GM18870 (cell line): Measurements from ENCODE around the gene MKKS.
"Not testable (repeated sequence)": the region's sequence is repeated elsewhere in the genome, so short reads cannot be mapped to it uniquely, and the experiment has no call there.

Experiments
- ATAC-seq: cut with Tn5 transposase; IDR thresholded peaks from one replicate; pipeline ENCODE4 v1.9.1; 2021; ENCODE audit warnings: moderate library complexity; ENCODE audit not compliant: unreplicated experiment

MKKS gene

DNA sequence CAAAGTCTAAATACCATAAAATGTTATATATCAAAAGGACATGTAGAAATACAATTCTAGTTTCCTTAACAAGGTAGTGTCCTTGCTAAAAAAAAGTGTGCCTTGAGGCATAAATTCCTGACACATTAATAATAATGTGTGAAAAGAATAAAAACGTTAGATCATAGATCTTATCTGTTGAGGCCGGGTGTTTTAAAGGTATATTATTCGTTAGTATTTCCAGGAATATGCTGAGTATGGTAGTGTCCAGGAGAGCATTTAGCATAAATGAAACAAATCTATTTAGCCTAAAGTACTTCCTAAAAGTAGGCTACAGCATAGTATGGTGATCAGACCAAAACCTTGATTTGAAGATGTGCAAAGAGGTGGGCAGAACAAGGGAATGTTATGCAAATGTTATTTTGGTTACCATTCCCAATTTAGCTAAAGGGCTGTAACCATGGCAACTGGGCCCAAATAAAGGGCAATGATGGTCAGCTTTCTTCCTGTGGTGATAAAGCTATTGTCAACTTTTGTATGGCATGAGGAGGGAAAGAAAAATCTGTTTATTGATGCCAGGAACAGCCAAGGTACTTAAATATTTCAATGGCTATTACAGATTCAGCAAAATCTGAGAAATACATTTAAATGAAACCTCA, 18.9 kb downstream of the MKKS start:
- no peak for ATAC-seq

GRCh38 chr20:10412591-10413408, 21.2 kb downstream of the MKKS start:
- ATAC-seq = no peak

DNA sequence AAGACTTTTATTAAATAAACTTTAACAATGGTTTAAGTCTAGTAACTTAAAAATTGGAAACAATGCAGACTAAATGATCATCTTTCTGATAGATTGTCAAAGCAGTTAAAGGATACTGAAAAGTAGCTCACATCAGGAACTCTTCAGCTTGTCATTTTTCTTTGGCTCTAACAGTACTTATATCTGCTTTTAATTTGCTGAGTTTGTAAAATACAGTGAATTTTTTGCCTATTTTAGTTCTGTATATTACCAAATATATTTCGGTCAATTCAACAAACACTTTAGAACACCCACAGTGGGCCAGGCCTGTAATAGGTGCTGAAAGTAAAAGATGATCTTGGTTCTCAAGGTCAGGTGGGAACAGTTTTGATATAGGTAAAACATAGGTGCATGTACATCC, 22.3 kb downstream of the MKKS start:
- no peak for ATAC-seq

GRCh38 chr20:10408108-10408813, 25.8 kb downstream of the MKKS start:
- ATAC-seq = no peak

GRCh38 chr20:10404959-10405530, 29.0 kb downstream of the MKKS start:
- ATAC-seq = no peak

GRCh38 chr20:10404023-10404628, 29.9 kb downstream of the MKKS start:
- ATAC-seq = no peak

DNA sequence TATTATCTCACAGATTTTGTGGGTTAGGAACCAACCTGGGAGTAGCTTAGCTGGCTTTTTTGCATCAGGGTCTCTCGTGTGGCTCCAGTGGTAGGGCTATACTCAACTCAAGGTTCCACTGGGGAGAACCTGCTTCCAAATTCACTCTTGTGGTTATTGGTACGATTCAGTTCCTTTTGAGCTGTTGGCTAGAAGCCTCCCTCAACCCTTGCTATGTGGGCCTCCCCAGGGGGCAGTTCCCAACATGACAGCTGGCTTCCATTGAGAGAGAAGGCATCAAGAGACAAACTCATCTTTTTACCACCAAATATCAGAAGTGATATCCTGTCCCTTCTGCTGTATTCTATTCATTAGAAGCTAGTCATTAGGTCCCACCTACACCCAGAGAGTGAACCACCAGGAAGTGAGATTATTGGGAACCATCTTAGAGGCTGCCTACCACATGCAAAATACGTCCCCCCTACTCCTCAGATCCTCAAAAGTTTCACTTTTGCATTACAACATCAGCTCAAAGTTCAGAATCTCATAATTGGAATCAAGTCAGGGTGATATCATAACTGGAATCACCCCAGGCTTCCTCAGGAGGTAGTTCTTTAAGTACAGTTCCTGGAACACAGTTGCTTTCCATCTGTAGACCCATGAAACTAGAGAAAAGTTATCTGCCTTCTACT, 30.9 kb downstream of the MKKS start:
- ATAC-seq = peak; percentile 54

DNA sequence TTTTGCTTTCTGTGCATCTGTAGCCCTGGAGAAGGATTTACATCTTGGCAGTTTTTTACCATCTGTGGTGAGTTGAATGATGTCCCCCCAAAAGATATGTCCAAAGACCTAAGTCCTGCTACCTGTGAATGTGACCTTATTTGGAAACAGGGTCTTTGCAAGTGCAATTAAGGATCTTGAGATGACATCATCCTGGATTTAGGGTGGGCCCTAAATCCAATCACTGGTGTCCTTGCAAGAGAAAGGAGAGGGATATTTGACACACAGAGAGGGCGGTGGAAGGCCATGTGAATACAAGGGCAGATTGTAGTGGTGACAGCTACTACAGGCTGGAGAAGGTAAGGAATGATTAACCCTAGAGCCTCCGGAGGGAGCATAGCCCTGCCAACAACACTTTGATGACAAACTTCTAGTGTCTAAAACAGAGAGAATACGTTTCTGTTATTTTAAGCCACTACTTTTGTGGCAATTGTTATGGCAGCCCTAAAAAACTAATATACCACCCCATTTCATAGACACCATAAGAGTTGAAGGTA, 35.1 kb downstream of the MKKS start:
- no peak for ATAC-seq

DNA sequence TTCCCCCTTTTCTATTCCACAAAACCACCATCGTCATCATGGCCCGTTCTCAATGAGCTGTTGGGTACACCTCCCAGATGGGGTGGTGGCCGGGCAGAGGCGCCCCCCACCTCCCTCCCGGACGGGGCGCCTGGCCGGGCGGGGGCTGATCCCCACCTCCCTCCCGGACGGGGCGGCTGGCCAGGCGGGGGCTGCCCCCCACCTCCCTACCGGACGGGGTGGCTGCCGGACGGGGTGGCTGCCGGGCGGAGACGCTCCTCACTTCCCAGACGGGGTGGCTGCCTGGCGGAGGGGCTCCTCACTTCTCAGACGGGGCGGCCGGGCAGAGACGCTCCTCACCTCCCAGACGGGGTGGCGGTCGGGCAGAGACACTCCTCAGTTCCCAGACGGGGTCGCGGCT, 39.3 kb downstream of the MKKS start:
- ATAC-seq = not testable (repeated sequence)

- no peak for ATAC-seq
Observed at GRCh38 chr20:10390709-10391108, 43.3 kb downstream of the MKKS start.

- ATAC-seq = no peak
Observed at GRCh38 chr20:10388597-10388996, 45.4 kb downstream of the MKKS start.

- no peak for ATAC-seq
Observed at GRCh38 chr20:10387686-10388085, 46.3 kb downstream of the MKKS start.

DNA sequence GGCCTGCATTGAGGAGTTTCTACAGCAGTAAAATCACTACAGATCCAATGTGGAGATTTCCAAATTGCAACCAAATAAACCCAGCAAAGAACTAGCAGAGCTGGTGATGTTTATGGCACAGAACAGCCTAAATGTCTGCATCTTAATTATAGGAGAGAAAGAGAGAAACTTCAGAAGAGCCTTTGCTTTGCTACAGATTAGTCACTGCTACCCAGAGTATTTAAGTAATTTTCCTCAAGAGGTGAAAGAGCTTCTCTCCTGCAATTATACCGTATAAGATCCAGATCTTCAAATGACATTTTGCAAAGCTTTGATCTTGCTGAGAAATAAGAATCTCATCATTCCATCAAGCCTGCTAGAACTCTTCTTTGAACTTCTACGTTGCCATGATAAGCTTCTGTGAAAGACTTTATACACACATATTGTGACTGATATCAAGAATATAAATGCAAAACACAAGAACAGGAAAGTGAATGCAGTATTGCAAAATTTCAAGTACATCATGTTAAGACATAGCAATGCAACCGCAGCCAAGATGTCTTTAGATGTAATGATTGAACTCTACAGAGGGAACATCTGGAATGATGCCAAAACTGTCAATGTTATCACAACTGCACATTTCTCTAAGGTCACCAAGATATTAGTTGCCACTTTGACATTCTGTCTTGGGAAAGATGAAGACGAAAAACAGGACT, 48.0 kb downstream of the MKKS start:
- no peak for ATAC-seq

DNA sequence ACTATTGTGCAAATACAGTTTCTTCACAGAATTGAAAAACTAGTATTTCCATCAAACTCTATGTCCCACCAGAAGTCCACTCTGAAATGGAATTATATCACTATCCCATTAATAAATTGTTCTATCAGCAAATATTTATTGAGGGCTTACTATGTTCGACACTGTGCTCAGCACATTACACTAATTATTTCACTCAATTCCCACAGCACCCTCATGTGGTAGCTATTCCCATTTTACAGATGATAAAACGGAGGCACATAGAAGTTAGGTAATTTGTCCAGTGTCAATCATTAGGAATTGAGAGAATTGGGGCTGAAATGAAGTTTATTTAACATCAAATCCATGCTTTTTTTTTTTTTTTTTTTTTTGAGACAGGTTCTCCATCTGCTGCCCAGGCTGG, 52.5 kb downstream of the MKKS start:
- no peak for ATAC-seq

GRCh38 chr20:10379761-10380160, 54.3 kb downstream of the MKKS start:
- no peak for ATAC-seq

DNA sequence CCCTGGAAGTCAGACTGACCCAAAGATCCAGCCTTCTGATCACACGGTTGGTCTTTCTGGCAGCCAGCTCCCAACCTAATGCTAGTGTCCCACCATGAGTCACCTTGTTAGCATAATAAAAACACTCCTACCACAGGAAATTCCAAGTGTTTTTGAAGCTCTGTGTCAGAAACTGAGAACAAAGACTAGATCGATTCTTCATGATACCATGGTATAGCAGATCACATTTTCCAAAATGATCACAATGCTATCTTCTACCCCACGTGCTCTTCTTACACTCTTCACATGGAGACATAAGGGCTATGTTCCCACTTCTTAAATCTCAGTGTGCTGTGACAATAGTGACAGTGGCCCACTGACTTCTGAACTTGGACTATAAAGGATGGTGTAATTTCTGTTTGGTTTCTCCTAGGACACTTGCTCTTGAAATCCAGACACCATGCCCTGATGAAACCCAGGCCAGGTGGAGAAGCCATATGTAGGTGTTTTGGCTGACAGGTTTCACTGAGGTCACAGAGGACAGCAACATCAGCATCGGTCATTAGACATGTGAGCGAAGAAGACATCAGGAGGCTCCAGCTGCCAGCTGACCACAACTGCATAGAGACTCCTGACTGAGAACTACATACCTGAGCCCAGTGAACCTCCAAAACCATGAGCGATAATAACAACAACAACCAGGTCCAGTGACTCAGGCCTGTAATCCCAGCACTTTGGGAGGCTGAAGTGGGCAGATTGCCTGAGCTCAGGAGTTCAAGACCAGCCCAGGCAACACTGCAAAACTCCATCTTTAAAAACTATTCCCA, 57.5 kb downstream of the MKKS start:
- ATAC-seq = no peak

GRCh38 chr20:10375191-10375590, 58.8 kb downstream of the MKKS start:
- ATAC-seq = no peak

DNA sequence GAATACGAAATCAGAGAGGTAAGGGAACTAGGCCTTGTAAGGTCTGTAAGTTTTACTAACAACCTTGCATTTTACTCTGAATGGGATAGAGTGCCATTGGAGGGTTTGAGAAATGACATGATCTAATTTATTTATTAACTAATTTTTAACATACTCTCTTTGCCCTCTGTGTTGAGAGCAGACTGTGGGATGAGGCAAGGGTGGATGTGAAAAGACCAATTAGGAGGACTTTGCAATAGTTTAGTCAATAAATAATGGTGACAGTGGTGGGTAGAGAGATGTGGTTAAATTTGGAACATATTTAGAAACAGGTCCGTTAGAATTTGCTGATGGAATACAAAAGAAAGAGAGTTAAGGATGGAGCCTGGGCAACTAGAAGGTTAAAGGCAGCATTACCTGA, 60.0 kb downstream of the MKKS start:
- ATAC-seq = no peak

GRCh38 chr20:10371467-10371866, 62.6 kb downstream of the MKKS start:
- ATAC-seq = no peak
